ENCODE measurements around the gene DNAH14. TPM values are rescaled to one million over a fixed set of nuclear protein-coding genes. Genes with fewer than 3 reads are reported as not detected.

DNAH14 gene
- total and polyA plus RNA-seq, 10 of the 15 experiments (the other 5 are each of a cell fraction or from before 2014, with no cell fraction given) = 2.0 to 7.9 (median 4.8) TPM

DNA sequence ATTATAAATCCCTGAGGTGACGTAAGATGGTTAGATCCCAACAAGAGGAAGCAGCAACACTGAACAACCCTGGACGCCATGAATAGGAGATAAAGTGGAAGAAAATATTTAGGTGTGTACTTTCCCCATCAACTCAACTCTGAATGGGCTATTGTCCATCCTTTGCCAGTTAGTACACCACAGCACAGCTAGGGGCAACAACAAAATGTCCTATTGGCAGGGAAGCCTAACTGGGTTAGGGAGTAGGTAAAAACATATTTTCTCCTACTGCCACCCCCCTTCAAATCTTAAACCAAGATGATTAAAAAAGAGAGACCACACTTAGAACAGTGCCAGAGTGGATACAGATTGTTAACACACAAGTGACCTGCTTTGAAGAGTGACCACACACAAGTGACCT lies 278.3 kb downstream of the DNAH14 start (continued):
- TF ChIP-seq, protein P1, sequence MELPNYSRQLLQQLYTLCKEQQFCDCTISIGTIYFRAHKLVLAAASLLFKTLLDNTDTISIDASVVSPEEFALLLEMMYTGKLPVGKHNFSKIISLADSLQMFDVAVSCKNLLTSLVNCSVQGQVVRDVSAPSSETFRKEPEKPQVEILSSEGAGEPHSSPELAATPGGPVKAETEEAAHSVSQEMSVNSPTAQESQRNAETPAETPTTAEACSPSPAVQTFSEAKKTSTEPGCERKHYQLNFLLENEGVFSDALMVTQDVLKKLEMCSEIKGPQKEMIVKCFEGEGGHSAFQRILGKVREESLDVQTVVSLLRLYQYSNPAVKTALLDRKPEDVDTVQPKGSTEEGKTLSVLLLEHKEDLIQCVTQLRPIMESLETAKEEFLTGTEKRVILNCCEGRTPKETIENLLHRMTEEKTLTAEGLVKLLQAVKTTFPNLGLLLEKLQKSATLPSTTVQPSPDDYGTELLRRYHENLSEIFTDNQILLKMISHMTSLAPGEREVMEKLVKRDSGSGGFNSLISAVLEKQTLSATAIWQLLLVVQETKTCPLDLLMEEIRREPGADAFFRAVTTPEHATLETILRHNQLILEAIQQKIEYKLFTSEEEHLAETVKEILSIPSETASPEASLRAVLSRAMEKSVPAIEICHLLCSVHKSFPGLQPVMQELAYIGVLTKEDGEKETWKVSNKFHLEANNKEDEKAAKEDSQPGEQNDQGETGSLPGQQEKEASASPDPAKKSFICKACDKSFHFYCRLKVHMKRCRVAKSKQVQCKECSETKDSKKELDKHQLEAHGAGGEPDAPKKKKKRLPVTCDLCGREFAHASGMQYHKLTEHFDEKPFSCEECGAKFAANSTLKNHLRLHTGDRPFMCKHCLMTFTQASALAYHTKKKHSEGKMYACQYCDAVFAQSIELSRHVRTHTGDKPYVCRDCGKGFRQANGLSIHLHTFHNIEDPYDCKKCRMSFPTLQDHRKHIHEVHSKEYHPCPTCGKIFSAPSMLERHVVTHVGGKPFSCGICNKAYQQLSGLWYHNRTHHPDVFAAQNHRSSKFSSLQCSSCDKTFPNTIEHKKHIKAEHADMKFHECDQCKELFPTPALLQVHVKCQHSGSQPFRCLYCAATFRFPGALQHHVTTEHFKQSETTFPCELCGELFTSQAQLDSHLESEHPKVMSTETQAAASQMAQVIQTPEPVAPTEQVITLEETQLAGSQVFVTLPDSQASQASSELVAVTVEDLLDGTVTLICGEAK (IDR thresholded peaks at IDR 0.05; ENCODE audit: borderline replicate concordance) = no peak
- TF ChIP-seq, protein P2, sequence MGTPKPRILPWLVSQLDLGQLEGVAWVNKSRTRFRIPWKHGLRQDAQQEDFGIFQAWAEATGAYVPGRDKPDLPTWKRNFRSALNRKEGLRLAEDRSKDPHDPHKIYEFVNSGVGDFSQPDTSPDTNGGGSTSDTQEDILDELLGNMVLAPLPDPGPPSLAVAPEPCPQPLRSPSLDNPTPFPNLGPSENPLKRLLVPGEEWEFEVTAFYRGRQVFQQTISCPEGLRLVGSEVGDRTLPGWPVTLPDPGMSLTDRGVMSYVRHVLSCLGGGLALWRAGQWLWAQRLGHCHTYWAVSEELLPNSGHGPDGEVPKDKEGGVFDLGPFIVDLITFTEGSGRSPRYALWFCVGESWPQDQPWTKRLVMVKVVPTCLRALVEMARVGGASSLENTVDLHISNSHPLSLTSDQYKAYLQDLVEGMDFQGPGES (IDR thresholded peaks at IDR 0.05) = no peak

DNA sequence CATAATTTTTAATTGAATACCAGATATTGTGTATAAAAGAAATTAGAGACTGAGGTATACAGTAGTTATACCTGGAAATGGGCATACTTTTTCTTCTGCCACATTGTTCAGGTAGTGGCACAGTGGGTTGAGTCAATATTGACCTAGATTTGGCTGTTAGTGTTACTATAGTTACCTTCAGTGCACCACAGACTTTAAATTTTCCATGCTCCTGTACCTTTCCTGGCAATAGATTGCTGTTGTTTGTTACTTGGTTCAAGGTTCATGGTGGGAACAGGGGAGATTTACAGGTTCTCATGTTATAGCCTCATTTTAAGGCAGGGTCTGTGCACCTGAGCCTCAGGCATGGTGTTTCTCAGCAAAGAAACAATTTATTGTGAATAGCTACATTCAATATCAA lies 279.7 kb downstream of the DNAH14 start:
- no peak overlapping the region for H3K9ac ChIP-seq (ENCODE audit: control insufficient read depth, insufficient read depth, low read length)
- ChIA-PET POLR2A (no interaction called here), CTCF (no interaction called here), SMC1A (ENCODE audit: uncharacterized antibody, unreplicated experiment) (no interaction called here), RAD21 (ENCODE audit: unreplicated experiment) (no interaction called here)
- BruUV-seq (replicated peaks) = no TSS peak
- H3K4me1 ChIP-seq (ENCODE audit: control insufficient read depth, insufficient read depth, low read length) = no peaks in the 10 kb centered on the region
- FAIRE-seq (no peak), ATAC-seq (no peak), DNase-seq (ENCODE audit: low read depth, low spot score) (no peak)
- intact Hi-C loops (cut with micrococcal nuclease; ENCODE audit: unreplicated experiment) (no loop called here), in situ Hi-C loops (cut with MboI) (no loop called here)
- H3K4me2 ChIP-seq (ENCODE audit: control insufficient read depth, insufficient read depth) = no peak overlapping the region
- no peaks in the 10 kb centered on the region for H4K20me1 ChIP-seq (ENCODE audit: control insufficient read depth, insufficient read depth)
- H3K27ac ChIP-seq (ENCODE audit: control insufficient read depth, insufficient read depth) = no peak overlapping the region
- H3K27me3 ChIP-seq (replicated peaks in 1 of 2; ENCODE audit: control insufficient read depth in 2 of 2, insufficient read depth in 2 of 2, low read length in 1 of 2) = no peaks in the 10 kb centered on the region
- no peaks in the 10 kb centered on the region for H3K9me3 ChIP-seq (replicated peaks; ENCODE audit: control insufficient read depth, insufficient read depth, low read length)
- H3K36me3 ChIP-seq (ENCODE audit: control insufficient read depth in 2 of 2, insufficient read depth in 2 of 2, low read length in 1 of 2) = no peaks in the 10 kb centered on the region
- no peaks in the 10 kb centered on the region for H3K79me2 ChIP-seq (ENCODE audit: control insufficient read depth, insufficient read depth, low read length)
- no peak overlapping the region for H2AFZ ChIP-seq (ENCODE audit: control insufficient read depth, low read depth, low read length)
- no peak overlapping the region for H3K4me3 ChIP-seq
- TF ChIP-seq, protein P3, sequence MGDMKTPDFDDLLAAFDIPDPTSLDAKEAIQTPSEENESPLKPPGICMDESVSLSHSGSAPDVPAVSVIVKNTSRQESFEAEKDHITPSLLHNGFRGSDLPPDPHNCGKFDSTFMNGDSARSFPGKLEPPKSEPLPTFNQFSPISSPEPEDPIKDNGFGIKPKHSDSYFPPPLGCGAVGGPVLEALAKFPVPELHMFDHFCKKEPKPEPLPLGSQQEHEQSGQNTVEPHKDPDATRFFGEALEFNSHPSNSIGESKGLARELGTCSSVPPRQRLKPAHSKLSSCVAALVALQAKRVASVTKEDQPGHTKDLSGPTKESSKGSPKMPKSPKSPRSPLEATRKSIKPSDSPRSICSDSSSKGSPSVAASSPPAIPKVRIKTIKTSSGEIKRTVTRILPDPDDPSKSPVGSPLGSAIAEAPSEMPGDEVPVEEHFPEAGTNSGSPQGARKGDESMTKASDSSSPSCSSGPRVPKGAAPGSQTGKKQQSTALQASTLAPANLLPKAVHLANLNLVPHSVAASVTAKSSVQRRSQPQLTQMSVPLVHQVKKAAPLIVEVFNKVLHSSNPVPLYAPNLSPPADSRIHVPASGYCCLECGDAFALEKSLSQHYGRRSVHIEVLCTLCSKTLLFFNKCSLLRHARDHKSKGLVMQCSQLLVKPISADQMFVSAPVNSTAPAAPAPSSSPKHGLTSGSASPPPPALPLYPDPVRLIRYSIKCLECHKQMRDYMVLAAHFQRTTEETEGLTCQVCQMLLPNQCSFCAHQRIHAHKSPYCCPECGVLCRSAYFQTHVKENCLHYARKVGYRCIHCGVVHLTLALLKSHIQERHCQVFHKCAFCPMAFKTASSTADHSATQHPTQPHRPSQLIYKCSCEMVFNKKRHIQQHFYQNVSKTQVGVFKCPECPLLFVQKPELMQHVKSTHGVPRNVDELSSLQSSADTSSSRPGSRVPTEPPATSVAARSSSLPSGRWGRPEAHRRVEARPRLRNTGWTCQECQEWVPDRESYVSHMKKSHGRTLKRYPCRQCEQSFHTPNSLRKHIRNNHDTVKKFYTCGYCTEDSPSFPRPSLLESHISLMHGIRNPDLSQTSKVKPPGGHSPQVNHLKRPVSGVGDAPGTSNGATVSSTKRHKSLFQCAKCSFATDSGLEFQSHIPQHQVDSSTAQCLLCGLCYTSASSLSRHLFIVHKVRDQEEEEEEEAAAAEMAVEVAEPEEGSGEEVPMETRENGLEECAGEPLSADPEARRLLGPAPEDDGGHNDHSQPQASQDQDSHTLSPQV (IDR thresholded peaks at IDR 0.05) = no peak
- no peak for TF ChIP-seq EGR1 (IDR thresholded peaks at IDR 0.05; ENCODE audit: borderline replicate concordance in 1 of 2, low read depth in 2 of 2, low read length in 2 of 2)
- no peak for TF ChIP-seq ZSCAN29 (IDR thresholded peaks at IDR 0.05)
- TF ChIP-seq RFX5 (IDR thresholded peaks at IDR 0.05; ENCODE audit: low read depth, low read length) = no peak
- no peak for TF ChIP-seq NFIC (IDR thresholded peaks at IDR 0.05; ENCODE audit: low read depth, low read length)
- TF ChIP-seq, protein P4, sequence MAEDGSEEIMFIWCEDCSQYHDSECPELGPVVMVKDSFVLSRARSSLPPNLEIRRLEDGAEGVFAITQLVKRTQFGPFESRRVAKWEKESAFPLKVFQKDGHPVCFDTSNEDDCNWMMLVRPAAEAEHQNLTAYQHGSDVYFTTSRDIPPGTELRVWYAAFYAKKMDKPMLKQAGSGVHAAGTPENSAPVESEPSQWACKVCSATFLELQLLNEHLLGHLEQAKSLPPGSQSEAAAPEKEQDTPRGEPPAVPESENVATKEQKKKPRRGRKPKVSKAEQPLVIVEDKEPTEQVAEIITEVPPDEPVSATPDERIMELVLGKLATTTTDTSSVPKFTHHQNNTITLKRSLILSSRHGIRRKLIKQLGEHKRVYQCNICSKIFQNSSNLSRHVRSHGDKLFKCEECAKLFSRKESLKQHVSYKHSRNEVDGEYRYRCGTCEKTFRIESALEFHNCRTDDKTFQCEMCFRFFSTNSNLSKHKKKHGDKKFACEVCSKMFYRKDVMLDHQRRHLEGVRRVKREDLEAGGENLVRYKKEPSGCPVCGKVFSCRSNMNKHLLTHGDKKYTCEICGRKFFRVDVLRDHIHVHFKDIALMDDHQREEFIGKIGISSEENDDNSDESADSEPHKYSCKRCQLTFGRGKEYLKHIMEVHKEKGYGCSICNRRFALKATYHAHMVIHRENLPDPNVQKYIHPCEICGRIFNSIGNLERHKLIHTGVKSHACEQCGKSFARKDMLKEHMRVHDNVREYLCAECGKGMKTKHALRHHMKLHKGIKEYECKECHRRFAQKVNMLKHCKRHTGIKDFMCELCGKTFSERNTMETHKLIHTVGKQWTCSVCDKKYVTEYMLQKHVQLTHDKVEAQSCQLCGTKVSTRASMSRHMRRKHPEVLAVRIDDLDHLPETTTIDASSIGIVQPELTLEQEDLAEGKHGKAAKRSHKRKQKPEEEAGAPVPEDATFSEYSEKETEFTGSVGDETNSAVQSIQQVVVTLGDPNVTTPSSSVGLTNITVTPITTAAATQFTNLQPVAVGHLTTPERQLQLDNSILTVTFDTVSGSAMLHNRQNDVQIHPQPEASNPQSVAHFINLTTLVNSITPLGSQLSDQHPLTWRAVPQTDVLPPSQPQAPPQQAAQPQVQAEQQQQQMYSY (CRISPR knock-in tag; IDR thresholded peaks at IDR 0.05) = no peak
- no peak for TF ChIP-seq GABPA (IDR thresholded peaks at IDR 0.05; ENCODE audit: low read depth)
- no peak for TF ChIP-seq BACH1 (IDR thresholded peaks at IDR 0.05; ENCODE audit: borderline replicate concordance)

All from GM12878 (cell line).